Parathyroid adenoma (tissue), 2 donors: ENCODE measurements around the gene HSH2D.

ENCODE experiments used
- H2AFZ ChIP-seq: fragments of 300-600 bp; sonication (generic); one replicate; pipeline ENCODE4 v1.7.0; 2017; ENCODE audit warnings: antibody characterized with exemption, mild to moderate bottlenecking
- H3K27ac ChIP-seq: fragments of 300-600 bp; sonication (generic); one replicate; pipeline ENCODE4 v1.7.0; 2017
- H3K27me3 ChIP-seq: fragments of 300-600 bp; sonication (generic); one replicate; pipeline ENCODE4 v1.7.0; 2017; ENCODE audit warnings: low read length; ENCODE audit not compliant: control insufficient read depth, insufficient read depth
- H3K36me3 ChIP-seq: fragments of 300-600 bp; sonication (generic); one replicate; pipeline ENCODE4 v1.7.0; 2017; ENCODE audit warnings: low read length; ENCODE audit not compliant: control insufficient read depth, insufficient read depth
- H3K4me1 ChIP-seq: fragments of 300-600 bp; sonication (generic); one replicate; pipeline ENCODE4 v1.7.0; 2017; ENCODE audit warnings: control low read depth
- H3K4me2 ChIP-seq: fragments of 300-600 bp; sonication (generic); one replicate; pipeline ENCODE4 v1.7.0; 2017; ENCODE audit warnings: low read length
- H3K4me3 ChIP-seq: fragments of 300-600 bp; sonication (generic); one replicate; pipeline ENCODE4 v1.7.0; 2017; ENCODE audit warnings: low read depth, low read length
- H3K79me2 ChIP-seq: fragments of 300-600 bp; sonication (generic); one replicate; pipeline ENCODE4 v1.7.0; 2017; ENCODE audit warnings: control low read depth
- H3K9ac ChIP-seq: fragments of 300-600 bp; sonication (generic); one replicate; pipeline ENCODE4 v1.7.0; 2017; ENCODE audit warnings: mild to moderate bottlenecking
- H3K9me3 ChIP-seq: fragments of 300-600 bp; sonication (generic); one replicate; pipeline ENCODE4 v1.7.0; 2017; ENCODE audit warnings: low read length; ENCODE audit not compliant: control insufficient read depth
- CTCF ChIP-seq: fragments of 300-600 bp; sonication (generic); IDR thresholded peaks from one replicate; pipeline ENCODE4 v1.7.0; 2017; ENCODE audit warnings: antibody characterized with exemption, mild to moderate bottlenecking
- donor health status: primary hyperparathyroidism.

The HSH2D gene

GRCh38 chr19:16205205-16206045, 61.9 kb downstream of the HSH2D start:
- Histone ChIP-seq H3K27ac (no peak overlapping the region), H3K4me1 (no peaks in the 10 kb centered on the region), H3K4me3 (no peak overlapping the region), H3K4me2 (no peak overlapping the region), H2AFZ (no peak overlapping the region), H3K36me3 (no peaks in the 10 kb centered on the region), H3K9me3 (no peaks in the 10 kb centered on the region), H3K79me2 (peaks cover 14% of the 10 kb centered on the region), H3K27me3 (no peaks in the 10 kb centered on the region), H3K9ac (no peak overlapping the region)
- no peak for TF ChIP-seq CTCF

- H3K27me3 ChIP-seq, result no peaks in the 10 kb centered on the region
- no peak overlapping the region for H2AFZ ChIP-seq
- H3K9ac ChIP-seq, result no peak overlapping the region
- no peaks in the 10 kb centered on the region for H3K9me3 ChIP-seq
- H3K27ac ChIP-seq, result no peak overlapping the region
- H3K4me1 ChIP-seq, result no peaks in the 10 kb centered on the region
- H3K4me3 ChIP-seq, result no peak overlapping the region
- H3K36me3 ChIP-seq, result no peaks in the 10 kb centered on the region
- peaks cover 16% of the 10 kb centered on the region for H3K79me2 ChIP-seq
- no peak for TF ChIP-seq CTCF
- no peak overlapping the region for H3K4me2 ChIP-seq
These were observed 62.6 kb downstream of the HSH2D start for GRCh38 chr19:16206046-16206605.

- no peaks in the 10 kb centered on the region for H3K9me3 ChIP-seq
- no peaks in the 10 kb centered on the region for H3K4me1 ChIP-seq
- no peaks in the 10 kb centered on the region for H3K36me3 ChIP-seq
- H3K79me2 ChIP-seq, result peaks cover 20% of the 10 kb centered on the region
- no peak overlapping the region for H3K4me2 ChIP-seq
- no peak for TF ChIP-seq CTCF
- H3K4me3 ChIP-seq, result no peak overlapping the region
- no peak overlapping the region for H3K9ac ChIP-seq
- H3K27me3 ChIP-seq, result no peaks in the 10 kb centered on the region
- H2AFZ ChIP-seq, result no peak overlapping the region
- H3K27ac ChIP-seq, result no peak overlapping the region
These were observed 63.2 kb downstream of the HSH2D start for GRCh38 chr19:16206637-16207036.

GRCh38 chr19:16207063-16207462, 63.6 kb downstream of the HSH2D start:
- no peak overlapping the region for H3K4me3 ChIP-seq
- no peaks in the 10 kb centered on the region for H3K4me1 ChIP-seq
- H3K36me3 ChIP-seq, result no peaks in the 10 kb centered on the region
- no peaks in the 10 kb centered on the region for H3K9me3 ChIP-seq
- peaks cover 21% of the 10 kb centered on the region for H3K79me2 ChIP-seq
- no peak overlapping the region for H3K9ac ChIP-seq
- no peak overlapping the region for H3K4me2 ChIP-seq
- TF ChIP-seq CTCF, result no peak
- no peak overlapping the region for H2AFZ ChIP-seq
- H3K27ac ChIP-seq, result no peak overlapping the region
- no peaks in the 10 kb centered on the region for H3K27me3 ChIP-seq
